Neural crest cell (in vitro differentiated cells): ENCODE measurements around the gene GPR108. TPM values are rescaled to one million over a fixed set of nuclear protein-coding genes. Genes with fewer than 3 reads are reported as not detected.
"Not testable (repeated sequence)": the region's sequence is repeated elsewhere in the genome, so short reads cannot be mapped to it uniquely, and the experiment has no call there.

Experiments used
- DNase-seq: peaks from one replicate; pipeline ENCODE4 v3.0.0; 2021; ENCODE audit warnings: low read depth, mixed read lengths, low spot score
- H3K27ac Mint-ChIP-seq: one replicate; pipeline ENCODE4 v1.8.0; 2021; ENCODE audit warnings: mild to moderate bottlenecking, mixed read lengths; ENCODE audit not compliant: unreplicated experiment
- H3K27me3 Mint-ChIP-seq: 2 replicates; pipeline ENCODE4 v1.8.0; 2021; ENCODE audit warnings: low read depth, mild to moderate bottlenecking, mixed read lengths
- H3K36me3 Mint-ChIP-seq: 2 replicates; pipeline ENCODE4 v1.8.0; 2021; ENCODE audit warnings: low read depth, mild to moderate bottlenecking, mixed read lengths
- H3K4me1 Mint-ChIP-seq: 2 replicates; pipeline ENCODE4 v1.8.0; 2021; ENCODE audit warnings: mixed read lengths
- H3K4me3 Mint-ChIP-seq: one replicate; pipeline ENCODE4 v1.8.0; 2021; ENCODE audit warnings: mild to moderate bottlenecking, mixed read lengths
- H3K9me3 Mint-ChIP-seq: 2 replicates; pipeline ENCODE4 v1.8.0; 2021; ENCODE audit warnings: mixed read lengths
- CTCF ChIP-seq: fragments of 200-600 bp; sonication (generic); conservative IDR thresholded peaks from 2 replicates; pipeline ENCODE4 v1.5.0; 2021; ENCODE audit warnings: antibody characterized with exemption, mild to moderate bottlenecking
- total RNA-seq: library from RNA; stranded (reverse); gene quantifications from 2 replicates; pipeline ENCODE4 v1.2.1, GENCODE V29; 2021

The GPR108 gene
- total RNA-seq, 1 donor from 2014 or later, result 52.9 TPM

- Mint-ChIP-seq H3K27me3 (peaks cover 11% of the 10 kb centered on the region), H3K27ac (no peak overlapping the region), H3K36me3 (no peaks in the 10 kb centered on the region), H3K9me3 (peaks cover 5% of the 10 kb centered on the region), H3K4me3 (no peak overlapping the region), H3K4me1 (no peaks in the 10 kb centered on the region)
- DNase-seq, result no peak
- no peak for TF ChIP-seq CTCF
These were observed 37.7 kb upstream of the GPR108 start for GRCh38 chr19:6774821-6775707.

- Mint-ChIP-seq H3K27ac (peak overlapping the region; percentile 62), H3K9me3 (peaks cover 5% of the 10 kb centered on the region), H3K4me1 (no peaks in the 10 kb centered on the region), H3K36me3 (no peaks in the 10 kb centered on the region), H3K4me3 (no peak overlapping the region), H3K27me3 (peaks cover 23% of the 10 kb centered on the region)
- DNase-seq, result no peak
- TF ChIP-seq CTCF, result no peak
These were observed 36.0 kb upstream of the GPR108 start for GRCh38 chr19:6773323-6773931.

DNA sequence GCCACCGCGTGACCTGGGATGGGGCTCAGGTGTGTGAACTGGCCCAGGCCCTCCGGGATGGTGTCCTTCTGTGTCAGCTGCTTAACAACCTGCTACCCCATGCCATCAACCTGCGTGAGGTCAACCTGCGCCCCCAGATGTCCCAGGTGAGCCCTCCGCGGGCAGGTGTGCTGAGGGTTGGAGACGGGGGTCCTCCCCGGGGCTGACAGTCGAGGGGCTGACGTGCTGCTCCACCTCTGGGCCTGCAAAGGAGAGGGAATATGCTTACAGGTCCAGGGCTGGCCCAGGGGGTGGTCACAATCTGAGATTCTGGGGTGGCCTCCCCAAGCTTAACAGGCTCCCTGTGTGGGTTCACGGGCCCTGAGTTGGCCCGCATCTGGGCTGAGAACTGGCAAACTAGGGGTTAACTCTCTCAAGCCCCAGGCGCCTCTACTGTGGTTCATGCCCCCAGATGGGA, 35.5 kb upstream of the GPR108 start:
- Mint-ChIP-seq H3K4me1 (no peaks in the 10 kb centered on the region), H3K27me3 (peaks cover 28% of the 10 kb centered on the region), H3K27ac (no peak overlapping the region), H3K36me3 (no peaks in the 10 kb centered on the region), H3K4me3 (no peak overlapping the region), H3K9me3 (peaks cover 5% of the 10 kb centered on the region)
- no peak for TF ChIP-seq CTCF
- no peak for DNase-seq

DNA sequence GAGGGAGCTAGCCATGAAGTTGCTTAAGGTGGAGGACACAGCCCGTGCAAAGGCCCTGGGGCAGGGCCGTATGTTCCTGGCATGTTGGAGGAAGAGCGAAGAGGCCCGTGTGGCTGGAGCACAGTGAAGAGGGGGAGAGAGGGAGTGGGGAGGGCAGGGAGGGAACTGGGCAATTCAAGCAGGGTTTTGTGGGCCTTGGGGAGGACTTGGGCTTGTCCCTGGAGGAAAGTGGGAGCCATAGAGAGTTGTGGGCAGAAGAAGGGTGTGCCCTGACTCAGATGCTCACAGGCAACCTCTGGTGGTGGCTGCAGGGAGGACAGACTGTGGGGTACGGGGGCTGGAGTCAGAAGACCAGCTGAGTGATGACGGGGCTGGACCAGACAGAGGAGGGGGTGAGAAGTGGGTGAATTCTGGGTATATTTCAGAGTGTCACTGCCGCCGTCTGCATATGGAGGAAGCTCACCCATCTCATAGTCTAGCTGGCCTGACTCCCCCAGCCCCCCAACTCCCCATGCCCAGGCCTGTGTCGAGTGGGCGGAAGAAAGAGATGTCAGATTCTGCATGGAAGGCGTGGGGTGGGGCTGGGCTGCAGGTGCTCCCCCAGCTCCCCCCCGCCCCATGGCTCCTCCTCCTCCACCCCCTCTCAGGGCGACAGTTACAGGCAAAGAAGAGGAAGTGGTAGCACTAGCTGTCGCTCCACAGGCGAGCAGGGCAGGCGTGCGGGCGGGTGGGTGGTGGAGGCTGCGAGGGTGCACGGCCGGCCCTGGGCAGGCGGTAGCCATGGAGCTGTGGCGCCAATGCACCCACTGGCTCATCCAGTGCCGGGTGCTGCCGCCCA, 34.9 kb upstream of the GPR108 start, which contains the start of gene VAV1:
TSS of gene VAV1 (plus strand) at position 681 of the 838 bp plus-strand sequence. CDS start at position 781, 100 bp downstream.
- Mint-ChIP-seq H3K36me3 (no peaks in the 10 kb centered on the region), H3K4me3 (no peak within 1 kb of the TSS), H3K27ac (peak within 1 kb of the TSS; percentile 62), H3K27me3 (peaks cover 34% of the 10 kb centered on the region), H3K9me3 (peaks cover 2% of the 10 kb centered on the region), H3K4me1 (peaks cover 4% of the 10 kb centered on the region)
- DNase-seq, result no peak
- TF ChIP-seq CTCF, result no peak

DNA sequence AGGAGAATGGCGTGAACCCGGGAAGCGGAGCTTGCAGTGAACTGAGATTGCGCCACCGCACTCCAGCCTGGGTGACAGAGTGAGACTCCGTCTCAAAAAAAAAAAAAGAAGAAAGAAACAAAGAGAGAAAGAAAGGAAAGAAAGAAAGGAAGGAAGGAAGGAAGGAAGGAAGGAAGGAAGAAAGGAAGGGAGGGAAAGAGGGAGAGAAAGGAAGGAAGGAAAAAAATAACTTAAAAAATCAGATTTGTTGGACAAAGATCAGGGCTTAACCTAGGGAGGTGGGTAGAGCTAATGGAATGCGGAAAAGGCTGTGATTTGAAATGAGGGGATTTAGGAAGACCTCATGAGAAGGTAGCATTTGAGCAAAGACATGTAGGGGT, 34.3 kb upstream of the GPR108 start:
- not testable (repeated sequence) for DNase-seq, H3K27ac Mint-ChIP-seq, H3K4me1 Mint-ChIP-seq, H3K4me3 Mint-ChIP-seq, H3K9me3 Mint-ChIP-seq, H3K36me3 Mint-ChIP-seq
- peaks cover 37% of the 10 kb centered on the region for H3K27me3 Mint-ChIP-seq
